Stimulated activated CD4-positive, alpha-beta T cell treated with anti-CD3 and anti-CD28 coated beads, Interleukin-2, amount 100 ng/mL, for 4 hours (primary cell): ENCODE measurements around the gene EIF4A2.
A peak's percentile ranks its signal among the peaks of the same experiment; 100 is the strongest.
"Not testable (repeated sequence)": the region's sequence is repeated elsewhere in the genome, so short reads cannot be mapped to it uniquely, and the experiment has no call there.

Experiments used
- DNase-seq: peaks from one replicate; pipeline ENCODE4 v3.0.0-alpha.2; 2020; ENCODE audit warnings: low read depth

The EIF4A2 gene

GRCh38 chr3:186821429-186822387, 38.3 kb downstream of the EIF4A2 start:
- no peak for DNase-seq

- DNase-seq = not testable (repeated sequence)
Observed at GRCh38 chr3:186822388-186822759, 39.0 kb downstream of the EIF4A2 start.

DNA sequence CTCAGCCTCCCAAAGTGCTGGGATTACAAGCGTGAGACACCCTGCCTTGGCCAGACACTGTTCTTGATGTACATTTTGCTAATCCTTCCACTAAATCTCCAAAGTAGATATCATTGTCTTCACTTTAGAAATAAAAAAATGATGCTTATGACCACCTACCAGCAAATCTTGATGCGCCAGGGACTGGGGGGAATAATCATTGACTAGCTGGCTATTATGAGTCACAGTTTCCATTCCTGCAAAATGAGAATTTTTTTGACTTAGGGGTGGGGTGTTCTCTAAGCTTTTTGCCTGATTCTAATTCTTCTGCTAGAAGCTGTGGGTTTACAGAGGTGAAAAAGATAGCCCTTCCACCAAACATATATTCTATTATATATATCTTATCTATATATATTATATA, 40.0 kb downstream of the EIF4A2 start:
- DNase-seq = no peak

DNA sequence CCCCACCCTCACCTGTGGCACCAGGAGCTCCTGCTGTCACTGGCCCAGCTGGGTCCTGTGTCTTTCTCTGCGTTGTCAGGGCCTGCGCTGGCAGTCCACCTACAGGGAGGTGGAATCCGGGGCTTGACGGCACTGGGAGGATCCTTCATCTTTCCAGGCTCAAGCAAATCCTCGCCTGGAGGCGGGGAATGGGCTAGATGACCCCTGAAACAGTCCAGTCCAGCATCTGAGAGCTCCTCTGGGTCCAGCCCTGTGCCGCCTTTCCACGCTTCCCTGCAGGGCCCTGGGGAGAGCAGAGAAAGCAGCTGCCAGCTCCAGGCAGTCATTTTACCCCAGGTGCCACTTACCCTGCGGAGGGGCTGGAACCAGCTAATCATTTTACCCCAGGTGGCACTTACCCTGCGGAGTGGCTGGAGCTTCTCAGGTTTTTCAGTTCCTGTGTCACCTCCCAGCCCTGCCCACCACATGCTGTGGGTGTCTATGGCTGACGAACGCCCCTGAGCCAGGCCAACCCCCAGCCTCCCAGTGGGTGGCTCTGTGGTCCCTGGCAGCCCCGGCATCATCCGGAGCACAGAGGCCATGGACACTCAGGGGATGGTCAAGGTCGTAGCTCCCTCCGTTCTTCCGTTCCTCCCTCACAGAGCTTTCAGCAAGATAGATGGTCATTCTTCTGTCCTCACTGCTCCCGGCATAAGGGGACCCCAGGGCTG, 41.2 kb downstream of the EIF4A2 start:
- DNase-seq = no peak

- DNase-seq = no peak
Observed at GRCh38 chr3:186825294-186825821, 42.0 kb downstream of the EIF4A2 start.

- DNase-seq = no peak
Observed at GRCh38 chr3:186825872-186826409, 42.6 kb downstream of the EIF4A2 start.

DNA sequence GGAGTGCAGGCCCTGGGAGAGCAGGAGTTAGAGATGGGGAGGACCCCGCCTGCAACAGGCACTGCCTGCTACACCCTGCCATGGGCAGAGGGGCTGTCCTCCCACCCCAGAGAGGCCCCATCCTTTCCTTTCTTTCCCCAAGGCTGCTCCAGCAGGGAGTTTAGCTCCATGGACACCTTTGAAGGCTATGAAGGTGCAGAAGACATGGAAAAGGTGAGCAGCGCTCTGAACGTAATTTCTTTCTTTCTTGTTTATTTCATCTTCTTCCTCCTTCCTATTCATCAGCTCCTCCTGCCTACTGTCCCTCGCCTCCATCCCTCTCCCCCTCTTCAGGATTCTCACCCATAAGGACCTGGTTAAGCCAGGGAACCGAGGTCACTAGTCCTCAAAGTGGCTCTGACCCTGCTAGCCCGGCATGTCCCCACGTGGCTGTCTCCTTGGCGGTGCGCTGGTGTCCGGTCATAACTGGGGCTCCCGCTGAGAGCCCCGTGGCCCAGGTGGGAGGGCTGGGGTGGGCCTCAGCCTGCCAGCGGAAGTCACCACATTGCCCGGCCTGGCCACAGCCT, 43.1 kb downstream of the EIF4A2 start:
- no peak for DNase-seq

- DNase-seq = peak; percentile 82
Observed at GRCh38 chr3:186826976-186827857, 43.8 kb downstream of the EIF4A2 start.

DNA sequence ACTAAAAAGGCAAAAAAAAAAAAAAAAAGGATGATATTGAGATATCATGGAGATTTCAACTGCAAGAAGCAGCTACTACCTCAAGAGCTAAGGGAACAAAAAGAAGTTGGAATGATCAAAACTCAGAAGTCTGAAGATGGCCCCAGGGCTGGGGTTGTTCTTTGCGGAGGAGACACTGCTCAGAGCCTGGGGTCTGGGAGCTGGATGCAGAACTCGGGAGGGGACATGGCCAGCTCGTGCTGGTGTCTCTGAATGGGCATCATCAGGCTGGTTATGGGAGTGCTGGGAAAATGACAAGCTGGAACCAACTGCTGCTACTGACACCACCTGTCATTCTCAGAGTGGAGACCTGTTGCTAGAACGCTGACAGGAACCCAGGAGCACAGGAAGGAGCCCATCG, 45.0 kb downstream of the EIF4A2 start:
- no peak for DNase-seq

DNA sequence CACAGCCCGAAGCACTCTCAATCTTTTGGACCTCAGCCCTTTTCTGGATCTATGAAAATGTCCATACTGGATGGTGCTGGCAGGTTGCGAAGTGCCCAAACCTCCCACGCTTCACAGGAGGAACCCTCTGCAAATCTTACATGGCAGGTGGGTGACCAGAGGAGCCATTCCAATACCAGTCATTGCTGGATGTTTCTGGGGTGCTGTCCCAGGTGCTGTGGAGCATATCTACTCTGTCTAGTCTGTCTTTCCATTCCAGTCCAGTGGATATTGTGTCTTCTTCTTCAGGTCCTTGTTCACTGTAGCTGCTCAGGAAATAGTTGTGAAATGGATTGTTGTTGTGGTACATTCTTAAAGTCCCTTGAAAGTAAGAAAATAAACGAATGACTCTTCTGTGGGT, 48.4 kb downstream of the EIF4A2 start:
- DNase-seq = no peak

DNA sequence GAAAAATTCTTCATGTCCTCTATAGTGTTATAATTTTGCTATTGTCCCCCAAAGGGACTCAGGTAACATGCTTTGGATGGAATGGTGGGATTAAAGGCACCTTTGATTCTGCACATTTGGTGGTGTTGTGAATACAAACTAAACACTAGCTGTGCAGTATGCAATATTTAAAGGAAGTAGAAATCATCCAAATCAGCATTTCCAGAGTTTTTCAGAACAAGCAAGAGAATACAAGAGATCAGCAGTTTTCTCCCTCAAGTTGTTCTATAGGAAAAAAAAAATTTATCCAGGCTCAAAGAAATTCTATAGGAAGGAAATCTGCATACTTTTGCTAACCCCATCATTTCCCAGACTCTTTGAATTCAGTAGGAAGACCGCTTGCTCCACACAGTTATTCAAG, 48.9 kb downstream of the EIF4A2 start:
- DNase-seq = no peak
